B cell (primary cell): Measurements from ENCODE around the gene TAX1BP1. TPM values are rescaled to one million over a fixed set of nuclear protein-coding genes. Genes with fewer than 3 reads are reported as not detected.

Experiments used
- ATAC-seq: fragments of 200-7000 bp; cut with Tn5 transposase; one replicate; pipeline ENCODE4 v1.10.0; 2021; ENCODE audit warnings: low read depth, mild to moderate bottlenecking, moderate number of reproducible peaks, moderate library complexity
- CTCF ChIA-PET: fragments of 350-600 bp; sonication (Branson Sonifier 250); formaldehyde crosslinking; loops from one replicate; lab custom pipeline; 2021; ENCODE audit warnings: antibody characterized with exemption, inconsistent platforms; lab: Charles Lee
- POLR2A ChIA-PET: fragments of 350-600 bp; sonication (Branson Sonifier 250); formaldehyde crosslinking; loops from one replicate; lab custom pipeline; 2021; ENCODE audit warnings: antibody characterized with exemption; lab: Charles Lee
- DNase-seq: peaks from one replicate; pipeline ENCODE4 v3.0.0; 2013
- H2AFZ ChIP-seq: 2 replicates; pipeline ENCODE4 v1.6.1; 2012; ENCODE audit warnings: mild to moderate bottlenecking, low read depth, low read length; ENCODE audit not compliant: insufficient read depth, poor library complexity, severe bottlenecking
- H3K27ac ChIP-seq, 2 donors: 1 replicate in 1 of 2; 2 replicates in 1 of 2; pipeline ENCODE4 v1.5.1; 2012 to 2013; ENCODE audit warnings: low read length in 2 of 2, mild to moderate bottlenecking in 2 of 2, moderate library complexity in 1 of 2
- H3K27me3 ChIP-seq, 4 experiments: fragments of 200-600 bp in 1 of 4; sonication (generic) in 1 of 4; replicated peaks in 1 of 4; 1 replicate in 2 of 4; 2 replicates in 2 of 4; pipeline versions ENCODE4 v1.6.1 to v1.7.0; 2013 to 2016; ENCODE audit warnings: low read length in 3 of 4, mild to moderate bottlenecking in 2 of 4, mixed read lengths in 1 of 4, moderate library complexity in 1 of 4; ENCODE audit not compliant: insufficient read depth in 4 of 4, control insufficient read depth in 3 of 4; ENCODE audit errors: control extremely low read depth in 1 of 4
- H3K36me3 ChIP-seq, 2 experiments: replicated peaks in 1 of 2; 1 replicate in 1 of 2; 2 replicates in 1 of 2; pipeline versions ENCODE4 v1.6.1 to v1.7.1; 2013; ENCODE audit warnings: low read length in 1 of 2; ENCODE audit not compliant: insufficient read depth in 2 of 2, control insufficient read depth in 1 of 2; ENCODE audit errors: control extremely low read depth in 1 of 2, extremely low read depth in 1 of 2
- H3K4me1 ChIP-seq, 2 donors: fragments of 200-600 bp in 1 of 2; sonication (generic) in 1 of 2; 1 replicate in 1 of 2; 2 replicates in 1 of 2; pipeline versions ENCODE4 v1.5.1 to v1.6.1; 2013 to 2017; ENCODE audit warnings: low read length in 2 of 2; ENCODE audit not compliant: control insufficient read depth in 2 of 2, insufficient read depth in 2 of 2
- H3K4me2 ChIP-seq: replicated peaks from 2 replicates; pipeline ENCODE3; 2012; ENCODE audit warnings: mild to moderate bottlenecking, low read depth, low read length; ENCODE audit not compliant: poor library complexity, severe bottlenecking
- H3K4me3 ChIP-seq, 5 experiments: fragments of 200-600 bp in 1 of 5; sonication (generic) in 1 of 5; 1 replicate in 3 of 5; 2 replicates in 2 of 5; pipeline versions ENCODE4 v1.5.1 to v1.7.0; 2011 to 2016; ENCODE audit warnings: low read length in 4 of 5, mild to moderate bottlenecking in 4 of 5, low read depth in 2 of 5, control low read depth in 1 of 5, moderate library complexity in 1 of 5; ENCODE audit not compliant: insufficient read depth in 1 of 5; ENCODE audit errors: control extremely low read depth in 1 of 5, extremely low read depth in 1 of 5
- H3K79me2 ChIP-seq: fragments of 200-600 bp; sonication (generic); one replicate; pipeline ENCODE4 v1.6.0; 2016; ENCODE audit warnings: low read length; ENCODE audit not compliant: control insufficient read depth, insufficient read depth
- H3K9ac ChIP-seq: fragments of 200-600 bp; sonication (generic); 2 replicates; pipeline ENCODE4 v1.6.1; 2017; ENCODE audit warnings: mild to moderate bottlenecking, low read length, moderate library complexity
- H3K9me3 ChIP-seq, 3 donors: one replicate each; pipeline versions ENCODE4 v1.6.1 to v1.7.1; 2013; ENCODE audit warnings: low read length in 2 of 3; ENCODE audit not compliant: control insufficient read depth in 2 of 3, insufficient read depth in 1 of 3; ENCODE audit errors: control extremely low read depth in 1 of 3
- H4K20me1 ChIP-seq: 2 replicates; pipeline ENCODE4 v1.6.0; 2012; ENCODE audit warnings: mild to moderate bottlenecking, low read length; ENCODE audit not compliant: insufficient read depth, control insufficient read depth, poor library complexity, severe bottlenecking
- H3K27ac Mint-ChIP-seq: one replicate; pipeline ENCODE4 v1.8.0; 2021; ENCODE audit warnings: mixed read lengths
- H3K27me3 Mint-ChIP-seq: one replicate; pipeline ENCODE4 v1.8.0; 2021; ENCODE audit warnings: mixed read lengths
- H3K4me1 Mint-ChIP-seq: one replicate; pipeline ENCODE4 v1.8.0; 2021; ENCODE audit warnings: mixed read lengths
- H3K4me3 Mint-ChIP-seq: one replicate; pipeline ENCODE4 v1.8.0; 2021; ENCODE audit warnings: mixed read lengths
- H3K9me3 Mint-ChIP-seq: one replicate; pipeline ENCODE4 v1.8.0; 2022; ENCODE audit warnings: mixed read lengths; ENCODE audit not compliant: insufficient read depth
- EZH2 ChIP-seq: IDR thresholded peaks from 2 replicates; pipeline ENCODE4 v1.6.1; 2012; ENCODE audit warnings: borderline replicate concordance, low read depth, mild to moderate bottlenecking, moderate library complexity, low read length; ENCODE audit not compliant: insufficient read depth, poor library complexity, severe bottlenecking
- WGBS: methylation state at CpG from one replicate; pipeline ENCODE4 v1.1.5; 2013; ENCODE audit warnings: missing lambda C conversion rate; ENCODE audit not compliant: insufficient coverage; 5-methylcytosine and 5-hydroxymethylcytosine counted together
- intact Hi-C: fragments of 100-400 bp; cut with micrococcal nuclease; formaldehyde crosslinking; loops from one replicate; pipeline ENCODE4 v1.10.0; 2022
- polyA plus RNA-seq: library from polyadenylated mRNA; depleted of rRNA; stranded (reverse); fragments of >200 nt; gene quantifications from 2 replicates; pipeline ENCODE4 v1.2.3, GENCODE V29; 2012
- total RNA-seq, 2 donors: library from RNA; stranded (reverse); fragments of 120-200 nt in 1 of 2; gene quantifications; 1 replicate in 1 of 2; 2 replicates in 1 of 2; pipeline versions ENCODE4 v1.2.3 to v1.2.4, GENCODE V29; 2013 to 2022
- TF ChIP-seq, protein P1 (sequence below): fragments of 200-600 bp; IDR thresholded peaks from one replicate; pipeline ENCODE4 v1.8.0; 2022; ENCODE audit warnings: antibody characterized with exemption, mild to moderate bottlenecking

The TAX1BP1 gene
- total and polyA plus RNA-seq, 2 donors (not counting 1 experiment from before 2014, with no cell fraction given), result 43.1 to 104 TPM

DNA sequence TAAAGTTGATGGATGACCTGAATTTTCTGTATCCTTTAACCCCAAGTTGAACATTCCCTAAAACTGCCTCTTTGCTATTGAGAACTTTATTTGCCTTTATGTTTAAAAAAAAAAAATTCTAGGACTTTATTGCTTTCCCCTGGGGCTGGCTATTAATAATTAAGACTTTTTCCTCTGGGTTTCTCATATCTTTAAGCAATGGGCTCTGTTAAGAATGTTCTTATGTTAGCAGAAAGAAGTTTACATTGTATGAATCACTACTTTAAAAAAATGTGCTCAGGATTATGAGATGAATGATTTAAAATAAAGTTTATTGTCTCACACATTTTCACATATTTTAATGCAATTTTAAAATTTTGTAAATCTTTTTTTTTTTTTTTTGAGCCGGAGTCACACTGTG is 19.5 kb downstream of the TAX1BP1 start:
- Histone ChIP-seq H3K4me2 (no peak overlapping the region), H3K4me3 (no peak overlapping the region), H2AFZ (no peak overlapping the region), H3K27me3 (no peaks in the 10 kb centered on the region), H3K9ac (no peak overlapping the region), H3K9me3 (no peaks in the 10 kb centered on the region), H3K4me1 (no peaks in the 10 kb centered on the region), H4K20me1 (peaks cover 37% of the 10 kb centered on the region), H3K27ac (no peak overlapping the region), H3K36me3 (peaks cover 1 to 30% of the 10 kb centered on the region in 2 experiments), H3K79me2 (peaks cover 23% of the 10 kb centered on the region)
- Mint-ChIP-seq H3K27ac (no peak overlapping the region), H3K4me3 (no peak overlapping the region), H3K27me3 (no peaks in the 10 kb centered on the region), H3K9me3 (no peaks in the 10 kb centered on the region), H3K4me1 (peaks cover 3% of the 10 kb centered on the region)
- WGBS, result 100% methylated on average over 1 of the region's 1 CpG
- ATAC-seq (no peak), DNase-seq (no peak)
- TF ChIP-seq, protein P1, sequence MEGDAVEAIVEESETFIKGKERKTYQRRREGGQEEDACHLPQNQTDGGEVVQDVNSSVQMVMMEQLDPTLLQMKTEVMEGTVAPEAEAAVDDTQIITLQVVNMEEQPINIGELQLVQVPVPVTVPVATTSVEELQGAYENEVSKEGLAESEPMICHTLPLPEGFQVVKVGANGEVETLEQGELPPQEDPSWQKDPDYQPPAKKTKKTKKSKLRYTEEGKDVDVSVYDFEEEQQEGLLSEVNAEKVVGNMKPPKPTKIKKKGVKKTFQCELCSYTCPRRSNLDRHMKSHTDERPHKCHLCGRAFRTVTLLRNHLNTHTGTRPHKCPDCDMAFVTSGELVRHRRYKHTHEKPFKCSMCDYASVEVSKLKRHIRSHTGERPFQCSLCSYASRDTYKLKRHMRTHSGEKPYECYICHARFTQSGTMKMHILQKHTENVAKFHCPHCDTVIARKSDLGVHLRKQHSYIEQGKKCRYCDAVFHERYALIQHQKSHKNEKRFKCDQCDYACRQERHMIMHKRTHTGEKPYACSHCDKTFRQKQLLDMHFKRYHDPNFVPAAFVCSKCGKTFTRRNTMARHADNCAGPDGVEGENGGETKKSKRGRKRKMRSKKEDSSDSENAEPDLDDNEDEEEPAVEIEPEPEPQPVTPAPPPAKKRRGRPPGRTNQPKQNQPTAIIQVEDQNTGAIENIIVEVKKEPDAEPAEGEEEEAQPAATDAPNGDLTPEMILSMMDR, result no peak
- no peak for TF ChIP-seq EZH2
- ChIA-PET CTCF (no interaction called here), POLR2A (no interaction called here)
- intact Hi-C loops, result no loop called here

DNA sequence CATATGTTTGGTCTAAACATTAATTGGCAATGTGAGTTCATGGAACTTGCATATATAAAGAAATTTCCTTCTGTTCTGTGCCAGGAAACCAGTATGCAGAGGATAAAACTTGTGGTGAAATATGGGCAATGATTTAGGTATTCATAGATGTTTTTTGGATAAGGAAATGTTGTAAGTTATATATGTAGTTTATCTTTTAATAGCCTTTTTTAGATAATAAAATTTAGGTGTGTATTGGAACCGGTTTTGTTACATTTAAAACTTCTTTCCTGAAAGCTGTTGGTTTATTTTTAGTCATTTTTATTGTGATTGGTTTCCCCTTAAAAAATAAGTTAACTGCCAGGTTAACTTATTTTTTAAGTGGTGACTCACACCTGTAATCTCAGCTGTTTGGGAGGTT is 22.1 kb downstream of the TAX1BP1 start:
- ChIA-PET CTCF (interaction anchor here (1.3 kb wide), 1 partner anchor 20 kb away, joined by 3 read pairs; no protein-coding TSS in a partner anchor), POLR2A (interaction anchor here (0.6 kb wide), 1 partner anchor 21 kb away, joined by 4 read pairs; no protein-coding TSS in a partner anchor)
- TF ChIP-seq, protein P1, result no peak
- no peak for TF ChIP-seq EZH2
- Mint-ChIP-seq H3K27me3 (no peaks in the 10 kb centered on the region), H3K27ac (no peak overlapping the region), H3K9me3 (no peaks in the 10 kb centered on the region), H3K4me1 (peaks cover 3% of the 10 kb centered on the region), H3K4me3 (no peak overlapping the region)
- ATAC-seq (no peak), DNase-seq (no peak)
- H3K36me3 ChIP-seq, result peaks cover 6 to 24% of the 10 kb centered on the region in 2 experiments
- H3K4me2 ChIP-seq, result no peak overlapping the region
- no peak overlapping the region for H3K9ac ChIP-seq
- H4K20me1 ChIP-seq, result peaks cover 51% of the 10 kb centered on the region
- H3K27me3 ChIP-seq, result no peaks in the 10 kb centered on the region
- no peak overlapping the region for H2AFZ ChIP-seq
- no peaks in the 10 kb centered on the region for H3K9me3 ChIP-seq
- H3K27ac ChIP-seq, result no peak overlapping the region
- intact Hi-C loops, result no loop called here
- H3K4me3 ChIP-seq, result no peak overlapping the region
- peaks cover 31% of the 10 kb centered on the region for H3K79me2 ChIP-seq
- H3K4me1 ChIP-seq, result no peaks in the 10 kb centered on the region
- WGBS, result no CpG with 5 or more reads among the region's 1 CpG
